T-helper 1 cell treated with Interleukin-12 subunit alpha and Interleukin-12 subunit beta and Interleukin-4 antibody, amounts not matched to agents 30 ng/mL and 1 ng/mL, for 36 hours (primary cell): Measurements from ENCODE around the gene RBM18. TPM values are rescaled to one million over a fixed set of nuclear protein-coding genes. Genes with fewer than 3 reads are reported as not detected.

Experiments
- intact Hi-C: fragments of 100-400 bp; cut with micrococcal nuclease; formaldehyde crosslinking; loops from one replicate; pipeline ENCODE4 v1.15.1; 2024
- total RNA-seq: library from RNA; stranded (reverse); gene quantifications from 2 replicates; pipeline ENCODE4 v1.2.3, GENCODE V29; 2022

The RBM18 gene
- total RNA-seq, 1 donor from 2014 or later: 23.9 TPM

DNA sequence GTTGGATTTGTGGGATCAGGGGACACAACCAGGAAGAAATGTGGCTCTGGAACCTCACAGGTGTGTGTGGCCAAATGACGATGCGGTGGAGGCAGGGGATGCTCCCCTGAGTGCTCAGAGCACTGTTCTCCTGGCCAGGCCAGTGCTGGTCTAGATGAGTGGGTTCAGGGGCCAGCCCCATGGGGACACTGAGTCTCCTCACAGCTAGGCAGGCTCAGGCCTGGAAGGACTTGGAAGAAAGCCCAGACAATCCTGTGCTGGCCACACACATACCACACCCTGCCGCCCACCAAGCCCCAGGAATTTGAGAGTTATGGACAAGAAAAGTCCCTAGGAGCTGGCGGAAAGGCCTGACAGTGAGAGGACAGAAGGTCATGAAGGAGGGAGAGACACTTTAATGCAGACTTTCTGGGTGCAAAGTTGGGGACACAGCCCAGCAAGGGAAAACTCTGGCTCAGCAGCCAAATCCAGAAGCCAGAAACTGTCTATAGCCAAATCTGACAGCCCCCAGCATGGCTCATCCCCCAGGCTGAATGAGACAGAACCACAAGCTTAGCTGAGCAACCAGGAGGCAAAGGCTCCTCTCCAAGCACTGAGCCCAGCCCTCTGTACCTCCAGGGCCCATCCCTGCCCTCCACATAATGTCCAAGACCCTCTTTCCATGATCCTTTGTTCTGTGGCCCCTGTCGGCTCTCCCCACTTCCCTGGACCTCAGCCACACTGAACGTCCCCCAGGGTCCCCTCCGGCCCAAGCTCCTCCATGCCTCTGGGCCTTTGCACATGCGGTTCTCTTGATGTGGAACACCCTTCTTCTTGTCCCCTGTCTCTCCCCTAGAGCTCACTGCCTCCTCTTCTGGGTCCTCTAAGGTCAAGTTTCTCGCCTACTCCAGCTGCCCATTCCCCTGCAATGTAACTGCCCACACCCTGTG, 58.3 kb downstream of the RBM18 start:
- intact Hi-C loops: no loop called here

DNA sequence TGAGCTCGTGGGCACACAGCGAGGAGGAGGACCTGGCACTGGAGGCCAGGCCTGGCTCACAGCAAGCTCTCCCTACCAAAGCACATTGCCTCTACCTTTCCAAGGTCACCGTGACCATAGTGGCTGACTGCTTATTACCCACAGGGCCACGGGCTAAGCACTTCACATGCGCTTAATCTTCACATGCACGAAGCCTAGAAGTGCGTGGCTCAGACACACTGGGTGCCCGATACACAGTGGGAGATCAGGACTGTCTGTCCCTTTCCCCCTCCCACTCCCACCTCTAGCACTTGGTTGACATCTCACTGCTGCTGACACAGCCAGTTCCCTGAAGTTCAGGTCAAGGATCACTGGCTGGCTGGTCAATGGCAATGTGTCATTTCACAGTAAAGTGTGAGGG, 59.5 kb downstream of the RBM18 start:
- intact Hi-C loops: no loop called here

DNA sequence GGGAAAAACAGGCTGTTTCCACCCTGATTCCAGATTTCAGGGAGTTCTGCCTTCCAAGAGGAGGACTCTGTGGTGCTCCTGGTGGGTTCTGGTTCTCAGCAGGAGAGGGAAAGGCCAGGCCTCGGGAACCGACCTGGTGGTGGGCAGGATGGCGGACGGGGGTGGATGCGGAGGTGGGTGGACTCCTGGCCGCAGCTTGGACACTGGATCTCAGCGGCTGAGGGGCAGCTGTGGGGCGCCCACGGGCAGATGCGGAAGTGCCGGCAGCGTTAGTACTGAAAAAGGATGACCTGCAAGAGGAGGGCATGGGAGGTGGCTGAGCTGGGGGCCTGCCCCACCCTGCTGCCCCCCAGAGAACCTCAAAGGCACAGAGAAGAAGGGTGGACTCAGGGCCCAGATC, 60.1 kb downstream of the RBM18 start:
- intact Hi-C loops: no loop called here

DNA sequence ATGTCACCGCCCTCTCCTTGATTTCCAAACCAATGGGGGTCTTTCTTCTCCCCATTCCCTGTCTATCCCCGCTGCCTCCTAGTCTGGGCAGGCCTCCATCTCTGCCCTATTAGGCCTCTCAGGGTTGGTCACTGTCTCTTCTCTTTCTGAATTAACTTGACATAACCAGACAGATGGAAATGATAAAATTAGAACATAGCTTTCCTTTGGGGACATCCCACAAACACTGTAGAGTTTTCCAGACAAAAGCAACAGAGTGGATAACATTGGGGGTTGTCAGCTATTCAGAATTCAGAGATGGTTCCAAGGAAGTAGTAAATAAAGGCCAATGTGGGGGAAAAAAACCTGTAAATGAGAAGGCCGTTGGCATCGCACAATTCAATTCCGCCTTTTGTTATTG, 60.6 kb downstream of the RBM18 start:
- intact Hi-C loops: no loop called here

DNA sequence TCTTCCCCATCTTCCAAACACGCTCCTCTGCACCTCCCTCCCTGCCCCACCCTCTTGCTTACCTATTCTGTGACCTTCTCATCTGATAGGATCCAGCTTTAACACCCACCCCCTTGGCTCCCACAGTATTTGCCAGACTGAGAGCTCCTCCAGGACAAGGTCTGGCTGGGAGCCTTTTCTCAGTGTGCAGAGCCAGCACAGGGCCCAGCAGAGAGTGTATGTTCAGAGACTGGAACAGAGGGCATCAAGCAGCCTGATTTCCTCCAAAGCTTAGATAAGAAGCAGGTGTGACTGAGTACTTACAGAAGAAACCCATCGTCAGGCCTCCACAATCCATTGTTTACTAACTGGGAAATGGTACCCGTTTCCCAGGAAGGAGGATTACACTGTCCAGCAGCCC, 62.5 kb downstream of the RBM18 start:
- intact Hi-C loops: no loop called here

DNA sequence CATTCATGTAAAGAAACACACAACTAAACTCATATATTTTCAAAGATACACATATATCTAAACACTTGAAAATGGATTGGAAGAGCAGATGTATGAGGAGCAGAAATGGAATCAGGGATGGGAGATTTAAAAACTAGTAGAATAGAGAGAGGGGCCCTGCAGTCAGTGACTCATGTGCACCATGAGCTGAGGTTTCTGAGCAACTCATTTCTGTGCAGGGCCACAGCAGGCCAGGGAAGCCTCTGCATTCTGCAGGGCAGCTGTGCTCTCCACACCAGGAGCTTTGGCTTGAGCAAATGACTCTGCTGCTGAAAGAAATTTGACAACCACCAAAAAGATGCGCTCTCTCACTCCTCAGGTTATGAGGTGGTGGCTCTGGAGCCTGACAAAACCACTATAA, 63.0 kb downstream of the RBM18 start:
- intact Hi-C loops: no loop called here

DNA sequence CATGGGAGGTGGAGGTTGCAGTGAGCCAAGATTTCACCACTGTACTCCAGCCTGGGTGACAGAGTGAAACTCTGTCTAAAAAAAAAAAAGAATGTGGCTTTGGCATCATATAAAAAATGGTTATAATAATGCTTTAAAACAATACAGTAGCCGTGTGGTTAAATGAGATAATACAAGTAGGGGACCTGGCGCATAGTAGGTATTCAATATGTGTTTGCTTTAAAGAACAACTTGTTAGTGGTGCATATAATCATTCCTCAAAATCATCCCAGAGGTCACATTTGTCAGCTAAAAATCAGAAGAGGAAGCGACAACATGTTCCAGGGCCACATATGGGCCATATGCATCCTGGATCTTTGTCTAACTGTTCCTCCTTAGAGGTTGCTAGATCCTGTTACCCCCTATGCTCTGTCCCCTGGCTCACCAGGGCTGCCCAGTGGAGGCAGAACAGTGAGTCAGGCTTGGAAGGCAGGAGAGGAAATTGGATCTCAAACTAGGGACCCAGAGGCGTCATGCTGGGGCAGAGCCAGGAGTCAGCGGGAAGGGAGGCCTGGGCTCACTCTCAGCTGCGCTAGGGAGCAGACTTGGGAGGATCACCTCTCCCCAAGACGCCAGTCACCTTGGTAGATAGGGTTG, 63.6 kb downstream of the RBM18 start:
- intact Hi-C loops: no loop called here

DNA sequence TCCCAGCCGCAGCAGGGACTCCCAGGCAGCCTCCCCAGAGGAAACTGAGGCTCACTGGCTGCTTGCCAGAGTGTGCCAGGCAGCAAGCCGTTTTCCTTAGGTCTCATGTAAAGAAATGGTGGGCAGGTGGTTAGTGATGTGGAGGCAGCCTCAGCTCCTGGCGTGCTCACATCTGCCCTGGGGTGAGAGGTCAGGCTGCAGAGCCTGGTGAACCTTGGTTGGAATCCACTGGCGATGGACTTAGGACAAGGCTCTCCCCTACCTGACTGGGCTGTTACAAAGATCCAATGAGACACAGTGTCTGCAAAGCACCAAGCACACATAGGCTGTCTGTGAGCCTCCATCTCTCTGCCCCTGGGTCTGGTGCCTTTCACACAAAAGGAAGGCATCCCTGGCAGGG, 66.8 kb downstream of the RBM18 start:
- intact Hi-C loops: no loop called here

DNA sequence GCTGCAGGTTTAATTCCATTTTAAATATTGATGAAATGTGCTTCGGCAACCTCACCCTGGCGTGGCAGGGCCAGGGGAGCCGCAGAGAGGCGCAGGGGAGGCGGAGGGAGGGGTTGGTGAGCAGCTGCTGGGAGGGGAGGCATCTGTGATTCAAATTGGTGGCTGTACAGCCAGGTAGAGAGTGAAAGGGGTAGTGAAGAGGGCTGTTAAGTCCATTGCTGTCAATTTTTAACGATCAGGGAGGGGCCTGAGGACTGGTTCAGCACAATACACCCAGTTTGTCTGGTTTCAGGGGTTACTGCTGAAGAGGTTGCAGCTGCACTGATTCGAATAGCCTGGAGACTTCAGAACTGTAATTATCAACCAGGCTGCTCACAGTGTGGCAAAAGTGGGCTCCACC, 67.2 kb downstream of the RBM18 start:
- intact Hi-C loops: no loop called here

DNA sequence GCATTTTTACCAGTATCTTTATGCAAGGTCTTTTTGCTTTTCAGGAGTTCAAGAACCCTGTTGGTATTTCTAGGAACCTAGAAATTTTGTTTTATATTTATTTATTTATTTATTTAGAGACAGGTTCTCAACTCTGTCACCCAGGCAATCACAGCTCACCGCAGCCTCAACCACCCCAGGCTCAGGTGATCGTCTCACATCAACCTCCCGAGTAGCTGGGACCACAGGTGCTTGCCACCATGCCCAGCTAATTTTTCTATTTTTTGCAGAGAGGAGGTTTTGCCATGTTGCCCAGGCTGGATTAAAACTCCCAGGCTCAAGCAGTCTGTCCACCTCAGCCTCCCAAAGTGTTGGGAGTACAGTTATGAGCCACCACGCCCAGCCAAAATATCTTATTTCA, 68.8 kb downstream of the RBM18 start:
- intact Hi-C loops: no loop called here

DNA sequence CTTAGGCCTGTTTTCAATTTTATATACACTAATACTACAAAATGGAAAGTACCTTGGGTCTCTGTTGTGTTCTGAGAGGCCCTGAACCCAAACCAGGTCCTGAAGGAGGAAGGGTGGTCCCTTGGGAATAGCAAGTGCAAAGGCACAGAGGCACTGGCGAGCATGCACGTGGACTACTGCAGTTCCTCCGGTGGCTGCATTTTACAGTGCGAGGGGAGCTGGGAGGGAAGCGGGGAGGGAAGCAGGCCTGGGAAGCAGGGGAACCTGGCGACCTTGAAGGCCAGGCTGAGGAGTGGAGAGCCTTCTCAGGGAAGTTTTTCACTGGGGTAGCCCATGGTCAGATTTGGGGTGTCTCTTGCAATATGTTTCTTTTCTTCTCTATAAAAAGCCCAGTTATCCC, 71.0 kb downstream of the RBM18 start:
- intact Hi-C loops: no loop called here

DNA sequence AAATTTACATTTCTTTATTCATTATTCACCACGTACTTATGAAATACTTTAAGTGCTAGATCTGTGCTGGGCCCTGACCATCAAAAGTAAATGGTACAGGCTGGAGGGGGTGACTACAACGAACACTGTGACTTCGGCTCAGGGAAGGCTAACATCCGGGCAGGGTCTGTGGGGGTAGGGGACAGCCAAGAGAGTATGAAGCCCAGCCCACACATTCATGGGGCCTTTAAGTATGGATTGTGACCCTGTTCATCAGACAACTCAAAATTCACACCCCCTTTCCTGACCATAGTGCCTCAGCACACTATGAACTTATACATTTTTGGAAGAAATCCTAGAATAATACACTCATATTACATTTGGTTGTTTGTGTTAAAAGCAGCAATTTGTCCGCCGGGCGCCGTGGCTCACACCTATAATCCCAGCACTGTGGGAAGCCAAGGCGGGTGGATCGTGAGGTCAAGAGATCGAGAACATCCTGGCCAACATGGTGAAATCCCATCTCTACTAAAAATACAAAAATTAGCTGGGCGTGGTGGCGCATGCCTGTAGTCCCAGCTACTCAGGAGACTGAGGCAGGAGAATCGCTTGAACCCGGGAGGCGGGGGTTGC, 71.6 kb downstream of the RBM18 start:
- intact Hi-C loops: no loop called here

DNA sequence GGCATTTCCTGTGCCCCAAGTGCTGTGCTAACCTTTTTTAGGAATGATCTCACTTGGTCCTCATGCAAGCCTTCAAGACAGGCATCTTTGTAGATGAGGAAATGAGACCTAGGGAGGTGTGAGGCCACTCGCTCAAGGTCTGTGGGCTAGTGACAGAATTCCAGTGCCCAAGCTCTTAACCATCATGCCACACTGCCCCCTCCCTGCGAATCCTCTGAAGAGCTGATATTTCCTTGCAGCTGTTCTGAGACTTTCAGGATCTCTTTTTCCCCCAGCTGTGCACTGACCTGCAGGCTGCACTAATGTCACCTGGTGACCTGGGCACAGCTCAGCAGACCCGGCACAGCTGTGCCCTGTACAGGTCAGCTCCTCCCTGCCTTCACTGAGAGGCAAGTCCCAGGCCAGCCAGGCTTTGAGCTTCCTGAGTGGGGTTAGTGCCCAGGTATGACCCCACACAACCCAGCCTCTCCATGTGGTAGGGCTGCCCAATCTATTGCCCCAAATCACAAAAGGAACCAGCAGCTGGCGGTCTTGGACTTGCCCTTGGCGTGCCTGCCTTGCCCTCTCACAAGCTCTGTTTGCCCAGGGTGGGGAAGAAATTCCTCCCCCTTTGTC, 72.3 kb downstream of the RBM18 start:
- intact Hi-C loops: no loop called here

DNA sequence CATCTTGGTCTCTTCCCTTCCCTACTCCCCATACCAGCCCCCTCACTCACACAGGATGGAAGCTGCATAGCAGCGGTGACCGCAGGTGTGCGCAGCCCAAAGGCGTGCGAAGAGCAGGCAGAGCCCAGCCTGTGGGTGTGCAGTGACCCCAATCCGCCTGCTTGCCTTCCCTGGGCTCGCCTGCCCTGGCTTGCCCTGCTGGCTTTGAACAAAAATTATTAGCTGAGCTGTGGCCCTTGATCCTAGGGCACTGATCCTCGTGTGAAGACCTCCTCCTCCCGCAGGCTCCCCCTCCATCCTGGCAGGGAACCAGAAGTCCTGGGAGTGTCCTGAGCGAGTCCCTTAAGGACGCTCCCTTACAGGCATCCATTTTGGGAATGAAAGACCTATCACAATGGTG, 73.1 kb downstream of the RBM18 start:
- intact Hi-C loops: no loop called here

DNA sequence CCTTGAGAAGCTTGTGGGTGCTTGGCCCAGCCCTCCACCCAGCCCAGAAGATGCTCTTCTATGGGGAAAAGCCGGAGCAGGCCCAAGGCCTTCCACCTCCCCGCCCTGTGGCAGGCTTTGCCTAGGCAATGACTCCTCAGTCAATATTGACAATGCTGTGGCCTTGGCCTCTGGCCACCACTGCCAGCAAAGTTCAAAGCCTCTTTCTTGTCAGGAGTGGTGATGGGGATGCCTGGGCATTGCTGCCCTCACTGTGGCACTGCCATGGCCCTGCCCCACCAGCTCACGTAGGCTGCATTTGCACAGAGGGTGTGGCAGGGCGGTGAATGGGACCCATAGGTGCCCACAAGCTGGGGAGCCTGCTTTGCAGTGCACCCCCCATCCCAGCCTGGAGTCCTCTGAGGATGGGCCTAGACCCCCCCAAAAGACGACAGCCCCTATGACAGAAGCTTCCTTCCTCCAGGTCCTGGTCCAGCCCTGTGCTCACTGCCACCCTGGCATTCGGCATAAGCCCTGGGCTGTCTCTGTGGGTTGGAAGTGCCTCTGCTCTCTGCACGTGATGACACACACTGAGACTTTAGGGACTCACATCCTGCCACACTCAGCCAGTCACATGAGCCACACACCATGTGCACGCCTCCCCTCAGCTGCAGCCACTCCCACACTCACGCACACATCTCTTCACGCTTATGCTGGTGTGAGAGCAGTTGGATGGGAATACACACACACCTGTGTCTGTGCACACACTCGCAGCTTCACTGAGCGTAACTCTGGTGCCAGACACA, 73.9 kb downstream of the RBM18 start:
- intact Hi-C loops: no loop called here

DNA sequence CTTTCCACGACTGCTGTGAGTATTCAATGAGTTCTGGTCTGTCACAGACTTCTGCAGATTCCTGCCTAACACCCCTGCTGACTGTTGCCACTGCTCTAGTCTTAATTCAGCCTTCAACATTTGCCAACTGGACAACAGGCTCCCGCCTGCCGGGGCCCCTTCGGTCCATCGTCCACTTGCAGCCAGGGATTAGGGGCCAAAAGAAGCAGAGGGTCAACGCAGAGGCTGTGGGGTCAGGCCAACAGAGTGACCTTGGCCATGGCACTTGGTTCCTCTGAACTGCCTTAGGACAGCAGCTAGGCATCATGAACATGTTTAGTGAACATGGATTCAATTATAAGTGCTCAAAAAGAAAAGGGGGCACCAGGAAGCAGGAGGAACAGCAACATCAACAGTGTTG, 76.3 kb downstream of the RBM18 start:
- intact Hi-C loops: no loop called here

Other genes starting within 250 kb of the RBM18 start
- 2.8 and 4.2 TPM in 2 replicates for gene TTLL11, start 171.5 kb downstream of the RBM18 start, total RNA-seq
- 35.6 and 45.0 TPM in 2 replicates for gene NDUFA8, start 105.1 kb downstream of the RBM18 start, total RNA-seq
- not detected in 2 replicates for gene MORN5, start 104.9 kb downstream of the RBM18 start, total RNA-seq
- gene LHX6, start 35.9 kb downstream of the RBM18 start, total RNA-seq: not detected in 2 replicates
- gene MRRF, start within 50 bp of the RBM18 start, total RNA-seq: 32.7 and 32.9 TPM in 2 replicates
- 0.27 and 0.34 TPM in 2 replicates for gene PTGS1, start 106.2 kb upstream of the RBM18 start, total RNA-seq
- not detected in 2 replicates for gene OR1J1, start 213.1 kb upstream of the RBM18 start, total RNA-seq
- not detected in 2 replicates for gene OR1J2, start 246.0 kb upstream of the RBM18 start, total RNA-seq